GM19438 (cell line): ENCODE data around the gene CCER1.
"Not testable (repeated sequence)": the region's sequence is repeated elsewhere in the genome, so short reads cannot be mapped to it uniquely, and the experiment has no call there.

ENCODE experiments used
- ATAC-seq: cut with Tn5 transposase; IDR thresholded peaks from one replicate; pipeline ENCODE4 v1.9.1; 2021; ENCODE audit warnings: low read depth; ENCODE audit not compliant: unreplicated experiment

The CCER1 gene, protein sequence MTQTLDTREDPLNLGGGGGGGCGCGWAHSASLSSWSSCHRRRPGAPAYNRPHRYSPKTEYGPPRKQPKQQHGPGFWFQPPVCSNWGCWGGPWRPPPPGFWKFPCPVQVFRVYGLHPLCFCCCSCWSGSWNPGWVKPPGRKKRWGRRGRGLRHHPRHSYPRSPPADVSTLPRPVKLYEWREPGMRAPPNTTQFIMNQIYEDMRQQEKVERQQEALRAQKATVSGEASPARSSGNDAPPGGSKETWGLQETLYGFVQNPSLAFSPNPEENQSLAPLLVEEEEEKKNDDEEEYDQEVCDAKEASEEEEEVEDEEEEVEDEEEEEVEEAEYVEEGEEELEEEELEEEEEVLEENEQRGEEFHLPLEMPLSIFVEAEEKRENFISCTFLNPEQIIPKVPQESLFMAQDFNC

DNA sequence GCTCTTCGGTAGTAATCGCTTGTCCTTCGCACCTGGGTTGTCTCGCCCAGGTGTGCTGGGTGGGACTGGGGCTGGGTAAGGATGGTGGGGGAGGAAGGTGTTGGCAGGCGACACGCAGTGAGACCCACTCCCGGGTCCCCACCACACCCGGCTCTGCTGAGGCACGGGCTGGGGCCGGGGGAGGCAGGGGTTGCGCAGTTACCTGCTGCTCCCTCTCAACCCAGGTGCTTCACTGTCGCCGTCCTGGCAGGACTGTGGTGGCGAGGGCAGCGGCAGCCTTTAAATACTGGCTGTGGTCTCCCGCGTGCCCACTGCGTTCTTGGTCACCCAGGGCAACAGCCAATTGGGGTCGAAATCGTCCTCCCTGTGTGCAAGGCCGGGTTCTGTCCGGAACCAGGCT, at the start of gene CCER1:
Gene CCER1, minus strand, starts transcription at position 256 of the 400 bp plus-strand sequence. CDS start 434 bp downstream, outside the sequence.
- no peak for ATAC-seq

DNA sequence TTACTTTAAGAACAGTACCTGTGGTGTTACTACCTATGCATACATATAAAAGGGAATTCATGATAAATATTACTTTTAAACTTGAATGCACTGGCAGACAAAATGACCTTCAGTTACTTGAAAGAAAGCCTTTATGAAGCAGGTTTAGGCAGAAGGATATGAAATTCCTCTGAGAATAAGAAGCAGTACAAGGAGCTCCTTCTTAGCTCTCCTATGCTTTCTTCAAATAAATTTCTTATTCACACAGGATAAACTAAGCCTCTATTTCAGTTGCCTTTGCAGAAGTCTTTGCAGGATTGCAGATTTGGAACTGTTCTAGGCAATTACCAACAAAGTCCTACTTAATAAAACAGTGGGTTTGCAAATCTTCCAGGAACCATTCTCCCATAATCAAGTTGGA, 48.8 kb upstream of the CCER1 start:
- no peak for ATAC-seq

- ATAC-seq, result no peak
Measured at GRCh38 chr12:91001306-91001705, 46.3 kb upstream of the CCER1 start.

- no peak for ATAC-seq
Measured at GRCh38 chr12:90999966-91000365, 45.0 kb upstream of the CCER1 start.

DNA sequence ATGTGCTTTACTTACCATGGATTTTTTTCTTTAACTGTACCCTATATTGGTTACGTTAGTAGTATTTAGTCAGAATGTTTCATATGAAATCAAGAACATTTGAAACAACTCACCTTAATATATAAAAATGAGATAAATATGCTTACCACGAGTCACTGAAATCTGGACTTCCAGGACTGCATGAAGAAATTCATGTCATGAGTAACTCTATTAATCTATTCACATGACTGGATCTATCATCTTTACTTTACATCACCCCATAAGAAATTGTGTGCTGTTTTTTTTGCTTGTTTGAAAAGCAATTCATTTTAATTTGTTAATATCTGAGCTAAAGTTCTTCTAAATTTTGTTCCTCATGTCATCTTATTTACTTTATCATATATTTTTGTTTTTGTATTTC, 44.6 kb upstream of the CCER1 start:
- no peak for ATAC-seq

DNA sequence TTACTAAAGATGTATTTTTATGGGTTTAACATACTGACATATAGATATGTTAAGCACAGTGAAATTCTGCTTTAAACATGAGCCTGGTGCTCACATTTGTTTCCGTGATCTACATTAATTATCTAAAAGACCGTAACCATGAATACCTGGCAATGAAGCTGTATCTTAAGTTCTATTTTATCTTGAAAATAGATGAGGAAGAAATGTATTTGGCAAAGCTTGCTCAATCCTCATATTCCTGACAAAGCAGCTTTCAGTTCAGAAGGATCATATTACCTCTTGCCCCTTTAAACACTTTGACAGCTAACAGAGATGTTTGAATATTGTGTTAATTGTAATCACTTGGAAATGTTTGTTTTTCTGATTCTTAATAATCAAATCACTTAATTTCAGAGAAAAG, 40.0 kb upstream of the CCER1 start:
- no peak for ATAC-seq

GRCh38 chr12:90991952-90992465, 37.0 kb upstream of the CCER1 start:
- ATAC-seq, result no peak

DNA sequence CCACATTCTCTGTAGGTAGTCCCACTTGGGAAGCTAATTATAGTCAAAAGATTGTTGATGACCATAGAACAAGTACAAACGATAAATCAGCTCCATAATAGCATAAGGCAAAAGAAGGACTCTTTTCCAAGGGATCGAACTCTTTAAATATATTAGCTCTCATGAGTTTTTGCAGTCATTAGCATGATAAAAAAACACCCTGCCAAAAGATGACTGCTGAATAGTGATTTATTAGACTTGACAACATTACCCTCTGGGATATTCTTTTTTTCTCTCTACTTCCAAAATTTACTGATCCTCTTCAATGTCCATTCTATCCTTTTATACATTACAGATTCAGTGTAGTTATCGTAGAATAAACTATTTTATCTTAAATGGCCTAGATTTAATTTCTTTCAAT, 35.6 kb upstream of the CCER1 start:
- no peak for ATAC-seq

- ATAC-seq, result no peak
Measured at GRCh38 chr12:90989686-90990111, 34.7 kb upstream of the CCER1 start.

DNA sequence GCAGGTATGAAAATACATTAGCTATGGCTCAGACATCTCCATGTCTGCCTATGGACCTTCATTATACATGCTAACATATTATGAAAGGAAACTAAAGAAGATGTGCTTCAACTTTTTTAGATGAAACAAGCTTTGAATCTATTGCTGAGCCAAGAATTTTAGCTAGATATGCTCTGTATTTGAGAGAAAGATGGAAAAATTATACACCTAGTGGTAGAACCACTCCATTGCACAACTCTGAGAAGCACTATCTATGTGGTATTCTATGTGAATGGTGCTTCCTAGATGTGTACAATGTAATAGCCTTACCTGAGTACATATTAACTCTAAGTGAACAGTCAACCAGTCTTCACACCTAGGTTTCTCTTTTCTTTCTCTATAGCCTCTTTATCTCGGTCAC, 32.5 kb upstream of the CCER1 start:
- ATAC-seq, result no peak

DNA sequence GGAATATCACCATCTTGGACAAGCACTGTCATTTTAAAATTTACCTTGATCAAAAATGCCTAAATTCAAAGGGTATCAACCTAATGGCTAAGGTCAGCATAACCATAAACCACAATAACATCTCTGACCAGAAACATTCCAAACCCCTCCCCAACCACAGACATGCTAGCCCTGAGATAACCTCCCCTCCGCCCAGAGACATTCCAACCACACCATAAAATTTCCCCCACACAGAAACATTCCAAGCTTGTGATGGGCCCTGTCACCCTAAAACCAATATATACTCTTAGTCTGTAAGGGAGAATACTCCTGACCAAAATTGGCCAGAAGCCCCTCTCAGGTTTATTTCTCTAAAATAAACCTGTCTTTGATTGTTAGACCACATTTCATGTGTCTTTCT, 32.1 kb upstream of the CCER1 start:
- ATAC-seq, result no peak

DNA sequence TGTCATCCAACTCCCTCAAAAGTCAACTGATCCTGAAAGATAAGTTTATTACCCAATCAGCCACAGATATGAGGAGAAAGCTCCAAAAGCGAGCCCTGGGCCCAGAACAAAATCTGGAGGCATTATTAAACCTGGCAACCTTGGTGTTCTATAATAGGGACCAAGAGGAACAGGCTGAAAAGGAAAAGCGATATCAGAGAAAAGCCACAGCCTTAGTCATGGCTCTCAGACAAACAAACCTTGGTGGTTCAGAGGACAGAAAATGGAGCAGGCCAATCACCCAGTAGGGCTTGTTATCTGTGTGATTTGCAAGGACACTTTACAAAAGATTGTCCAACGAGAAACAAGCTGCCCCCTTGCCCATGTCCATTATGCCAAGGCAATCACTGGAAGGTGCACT, 30.4 kb upstream of the CCER1 start:
- ATAC-seq, result not testable (repeated sequence)

- ATAC-seq, result no peak
Measured at GRCh38 chr12:90984114-90984513, 29.1 kb upstream of the CCER1 start.

GRCh38 chr12:90982170-90982569, 27.2 kb upstream of the CCER1 start:
- no peak for ATAC-seq

- no peak for ATAC-seq
Measured at GRCh38 chr12:90979951-90980350, 25.0 kb upstream of the CCER1 start.

- no peak for ATAC-seq
Measured at GRCh38 chr12:90979019-90979418, 24.0 kb upstream of the CCER1 start.

GRCh38 chr12:90978117-90978770, 23.3 kb upstream of the CCER1 start:
- peak; percentile 85 for ATAC-seq

DNA sequence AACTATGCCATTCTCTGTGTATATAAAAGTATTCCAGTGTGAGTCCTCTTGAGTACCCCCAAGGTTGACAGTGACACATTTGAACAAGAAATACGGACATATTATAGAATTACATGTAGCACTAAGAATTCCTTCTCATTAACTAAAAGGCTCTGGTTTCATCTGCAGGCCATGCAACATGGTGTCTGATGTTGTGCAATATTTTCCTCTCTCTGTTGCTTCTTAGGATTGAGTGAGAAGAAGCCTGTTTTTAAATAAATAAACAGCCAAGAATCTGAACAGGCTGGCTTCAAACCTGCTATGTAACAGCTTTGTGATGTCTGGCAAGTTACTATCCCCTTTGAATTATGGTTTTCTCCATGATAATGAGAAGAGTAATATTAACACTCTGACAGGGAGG, 22.2 kb upstream of the CCER1 start:
- no peak for ATAC-seq

DNA sequence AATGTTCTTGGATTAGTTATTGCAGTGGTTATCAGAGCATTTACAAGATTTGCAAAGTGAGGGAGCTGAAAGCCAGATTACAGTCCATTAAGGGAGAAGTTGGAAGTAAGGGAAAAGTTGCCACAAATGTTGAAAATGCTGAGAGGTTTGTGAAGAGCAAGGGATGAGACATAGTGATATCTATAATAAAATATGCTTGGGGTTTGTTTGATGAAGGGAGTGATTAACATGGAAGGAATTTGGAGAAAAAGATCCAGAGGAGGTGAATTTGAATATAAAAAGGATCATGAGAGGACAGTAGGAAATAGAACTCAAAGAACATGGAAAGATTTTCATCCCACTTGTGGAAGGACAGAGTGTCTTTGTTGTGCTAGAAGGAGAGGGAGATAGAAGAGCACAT, 19.3 kb upstream of the CCER1 start:
- ATAC-seq, result no peak

- ATAC-seq, result no peak
Measured at GRCh38 chr12:90972226-90972625, 17.2 kb upstream of the CCER1 start.

GRCh38 chr12:90970911-90971310, 15.9 kb upstream of the CCER1 start:
- no peak for ATAC-seq

GRCh38 chr12:90970471-90970870, 15.5 kb upstream of the CCER1 start:
- ATAC-seq, result no peak
